Islet of Langerhans (tissue), 1 donor: ENCODE measurements around the gene COMMD3.
"Not testable (repeated sequence)": the region's sequence is repeated elsewhere in the genome, so short reads cannot be mapped to it uniquely, and the experiment has no call there.

Experiments used
- FAIRE-seq: peaks from one replicate; lab custom pipeline; 2011; peaks lifted over from hg19 to GRCh38; lab: Jason Lieb, UNC

COMMD3 gene

GRCh38 chr10:22338931-22339330, 22.7 kb downstream of the COMMD3 start:
- FAIRE-seq = no peak

DNA sequence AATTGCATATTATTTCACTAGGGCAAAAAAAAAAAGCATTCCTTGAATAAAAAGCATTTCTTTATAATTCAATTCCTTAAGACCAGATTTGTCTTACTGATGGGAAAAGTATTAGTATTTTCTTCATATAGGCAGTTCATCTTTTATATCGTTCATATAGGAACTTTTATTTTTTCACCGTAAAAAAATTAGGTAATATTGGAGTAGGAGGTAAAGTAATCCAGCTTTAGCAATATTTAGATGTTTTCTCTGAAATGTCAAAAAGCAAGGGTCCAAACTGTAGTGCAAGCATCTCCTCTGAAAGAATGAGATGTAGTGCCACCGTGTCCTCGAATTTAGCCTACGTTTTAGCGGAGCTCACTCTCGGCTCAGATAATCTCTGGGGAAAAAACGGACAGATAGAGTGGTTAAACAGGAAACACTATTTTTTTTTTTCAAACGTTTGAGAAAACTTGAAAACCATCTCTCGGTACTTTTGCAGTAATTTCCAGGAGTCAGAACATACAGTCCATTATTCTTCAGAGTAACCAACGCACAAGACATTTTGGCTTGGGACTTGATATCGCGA, 23.7 kb downstream of the COMMD3 start:
- no peak for FAIRE-seq

- peak; percentile 97 for FAIRE-seq
Measured at GRCh38 chr10:22340329-22341189, 24.4 kb downstream of the COMMD3 start.

GRCh38 chr10:22341190-22341925, 25.2 kb downstream of the COMMD3 start:
- FAIRE-seq = no peak

GRCh38 chr10:22341926-22342196, 25.7 kb downstream of the COMMD3 start:
- no peak for FAIRE-seq

GRCh38 chr10:22342421-22342820, 26.2 kb downstream of the COMMD3 start:
- no peak for FAIRE-seq

GRCh38 chr10:22343731-22344130, 27.5 kb downstream of the COMMD3 start:
- no peak for FAIRE-seq

- no peak for FAIRE-seq
Measured at GRCh38 chr10:22344249-22344648, 28.1 kb downstream of the COMMD3 start.

DNA sequence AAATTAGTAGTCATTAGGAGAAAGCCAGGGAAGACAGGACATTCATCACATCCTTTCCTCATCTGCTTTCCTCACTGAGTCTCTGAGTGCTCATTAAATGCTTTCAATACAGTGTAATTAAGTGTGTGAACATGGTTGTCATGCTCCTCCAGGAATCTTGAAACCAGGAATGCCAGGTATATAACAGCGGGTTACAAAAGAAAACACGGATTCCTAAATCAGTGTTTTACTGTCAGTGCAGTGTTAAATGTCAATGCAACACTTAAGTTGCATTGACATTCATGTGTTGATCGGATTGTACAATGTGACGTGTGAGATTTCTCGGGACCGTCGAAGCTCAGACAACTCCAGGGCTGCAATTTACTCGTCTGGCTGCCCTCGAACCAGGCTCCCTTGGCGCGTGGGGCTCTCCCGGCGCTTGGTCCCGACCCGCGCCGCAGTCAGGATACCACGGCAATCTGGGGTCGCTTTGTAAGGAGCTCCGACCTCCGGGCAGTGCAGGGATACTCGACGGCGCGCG, 28.7 kb downstream of the COMMD3 start:
- FAIRE-seq = no peak

DNA sequence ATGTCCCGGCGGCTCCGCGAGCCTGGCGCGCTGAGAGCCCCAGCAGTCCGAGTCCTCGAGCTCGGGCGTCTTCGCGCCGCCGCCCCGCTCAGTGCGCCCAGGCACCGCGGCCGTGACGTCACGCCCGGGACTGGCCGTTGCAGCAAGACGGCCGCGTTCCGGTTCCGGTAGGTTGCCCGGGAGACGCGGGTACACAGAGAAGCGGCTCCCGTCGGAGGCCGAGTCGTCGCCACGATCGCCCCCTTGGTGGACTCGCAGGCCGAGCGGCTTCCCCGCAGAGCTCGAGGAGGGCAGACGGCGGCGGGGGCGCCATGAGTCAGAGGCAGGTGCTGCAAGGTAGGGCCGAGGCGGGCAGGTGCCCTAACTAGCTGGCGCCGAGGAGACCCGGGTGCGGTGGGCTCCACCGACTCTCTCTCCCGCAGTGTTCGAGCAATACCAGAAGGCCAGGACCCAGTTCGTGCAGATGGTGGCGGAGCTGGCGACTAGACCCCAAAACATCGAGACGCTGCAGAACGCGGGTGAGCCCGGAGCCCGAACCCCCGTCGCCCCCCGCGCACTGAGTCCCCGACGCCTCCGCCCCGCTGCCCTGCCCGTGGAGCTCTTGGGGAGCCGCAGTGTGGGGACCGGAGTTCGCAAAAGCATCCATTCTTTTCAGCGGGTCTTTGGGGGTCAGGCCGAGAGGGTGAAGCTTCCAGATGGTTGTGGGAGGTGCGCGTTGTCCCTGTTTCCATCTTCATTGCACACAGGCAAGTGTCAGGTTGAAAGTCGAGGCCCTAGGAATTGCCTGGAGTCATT, 29.3 kb downstream of the COMMD3 start, which contains the start of gene SPAG6:
SPAG6 (plus strand) TSS at position 196 of the 795 bp plus-strand sequence; CDS start at position 312, 116 bp downstream.
- FAIRE-seq = no peak

- FAIRE-seq = no peak
Measured at GRCh38 chr10:22346096-22346661, 30.0 kb downstream of the COMMD3 start.

DNA sequence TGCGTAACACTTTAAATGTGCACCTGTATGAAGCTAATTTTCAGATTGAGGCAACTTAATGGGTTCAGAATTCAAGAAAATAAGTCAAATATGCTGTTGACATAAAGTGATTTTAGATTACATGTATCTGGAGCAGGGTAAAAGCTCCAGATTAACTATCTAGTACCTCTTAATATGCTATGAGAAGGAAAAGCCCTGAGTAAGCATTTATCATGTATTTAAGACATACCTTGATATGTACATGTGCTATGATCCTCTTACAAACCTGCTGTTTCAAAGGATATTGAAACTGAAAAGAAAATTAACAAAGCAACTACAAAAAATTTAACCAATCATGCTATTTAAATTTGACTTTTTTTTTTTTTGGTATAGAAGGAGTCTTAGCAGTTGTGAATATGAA, 33.6 kb downstream of the COMMD3 start:
- FAIRE-seq = no peak

DNA sequence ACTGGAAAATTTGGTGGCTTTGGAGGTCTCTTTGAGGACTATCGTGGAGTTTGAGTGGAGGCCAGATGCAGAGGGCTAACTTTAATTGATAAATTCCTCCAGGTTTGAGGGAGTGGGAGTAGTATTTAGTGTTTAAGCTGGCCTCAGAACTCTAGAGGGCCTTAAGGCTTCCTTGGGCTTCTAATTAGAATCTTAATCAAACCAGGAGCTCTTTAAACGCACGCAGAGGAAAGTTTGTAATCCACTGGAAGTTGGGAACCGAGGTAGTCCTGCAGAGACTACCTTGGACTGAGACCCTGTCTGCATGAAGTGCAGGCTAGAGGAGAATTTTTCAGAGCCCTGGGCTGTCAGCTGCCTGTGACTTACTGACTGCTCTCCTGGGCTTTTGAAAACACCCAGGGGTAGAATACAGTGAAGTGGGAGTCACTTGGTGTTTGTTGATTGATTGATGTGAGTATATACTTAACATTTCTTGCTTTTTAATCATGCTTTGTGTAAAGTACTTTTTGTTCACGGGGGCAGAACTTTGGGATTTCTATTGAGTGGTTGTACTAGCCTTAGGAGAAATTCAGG, 35.0 kb downstream of the COMMD3 start:
- FAIRE-seq = no peak

DNA sequence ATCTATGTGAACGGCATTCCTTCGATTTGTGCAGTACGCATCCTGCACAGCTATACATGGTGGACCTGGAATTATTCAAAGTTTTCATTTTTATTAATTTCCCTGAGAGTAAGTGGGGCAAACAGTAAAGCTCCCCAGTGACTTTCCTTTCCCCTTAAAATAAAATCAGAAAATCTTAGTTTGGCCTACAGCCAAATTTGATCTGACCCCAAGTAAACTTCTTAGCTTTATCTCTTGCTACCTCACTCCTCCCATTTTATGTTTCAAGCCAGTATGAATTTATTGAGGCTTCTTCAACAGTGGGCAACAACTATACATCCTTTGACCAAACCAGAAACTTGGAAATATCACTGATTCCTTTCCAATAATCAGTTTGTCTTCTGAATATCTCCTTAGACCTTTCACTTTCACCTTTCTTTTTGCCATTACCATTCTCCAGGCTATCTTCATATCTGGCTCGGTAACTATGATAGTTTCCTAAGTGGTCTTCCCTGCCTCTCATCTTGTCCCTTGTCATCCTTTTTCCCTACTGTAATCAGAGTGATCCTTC, 40.2 kb downstream of the COMMD3 start:
- FAIRE-seq = no peak

DNA sequence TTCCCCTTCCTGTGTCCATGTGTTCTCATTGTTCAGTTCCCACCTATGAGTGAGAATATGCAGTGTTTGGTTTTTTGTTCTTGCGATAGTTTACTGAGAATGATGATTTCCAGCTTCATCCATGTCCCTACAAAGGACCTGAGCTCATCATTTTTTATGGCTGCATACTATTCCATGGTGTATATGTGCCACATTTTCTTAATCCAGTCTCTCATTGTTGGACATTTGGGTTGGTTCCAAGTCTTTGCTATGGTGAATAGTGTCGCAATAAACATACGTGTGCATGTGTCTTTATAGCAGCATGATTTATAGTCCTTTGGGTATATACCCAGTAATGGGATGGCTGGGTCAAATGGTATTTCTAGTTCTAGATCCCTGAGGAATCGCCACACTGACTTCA, 41.6 kb downstream of the COMMD3 start:
- FAIRE-seq = not testable (repeated sequence)

DNA sequence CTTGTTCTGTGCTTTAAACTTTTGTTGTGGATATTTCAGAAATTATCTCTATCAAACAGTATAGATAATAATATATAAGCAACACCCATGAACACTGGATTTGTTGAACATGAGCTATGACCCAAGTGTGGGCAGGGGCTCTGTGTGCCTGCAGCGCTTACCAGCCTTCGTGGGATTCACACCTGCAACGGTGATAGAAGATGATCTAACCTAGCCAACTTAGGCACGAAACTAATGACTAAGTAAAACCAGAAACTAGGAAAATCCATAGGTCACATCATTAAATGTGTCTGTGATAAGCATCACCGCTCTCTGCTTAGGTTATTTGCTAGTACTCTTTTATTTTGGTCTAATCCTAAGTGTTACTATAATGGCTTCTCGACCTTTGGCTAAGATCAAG, 47.1 kb downstream of the COMMD3 start:
- FAIRE-seq = no peak

DNA sequence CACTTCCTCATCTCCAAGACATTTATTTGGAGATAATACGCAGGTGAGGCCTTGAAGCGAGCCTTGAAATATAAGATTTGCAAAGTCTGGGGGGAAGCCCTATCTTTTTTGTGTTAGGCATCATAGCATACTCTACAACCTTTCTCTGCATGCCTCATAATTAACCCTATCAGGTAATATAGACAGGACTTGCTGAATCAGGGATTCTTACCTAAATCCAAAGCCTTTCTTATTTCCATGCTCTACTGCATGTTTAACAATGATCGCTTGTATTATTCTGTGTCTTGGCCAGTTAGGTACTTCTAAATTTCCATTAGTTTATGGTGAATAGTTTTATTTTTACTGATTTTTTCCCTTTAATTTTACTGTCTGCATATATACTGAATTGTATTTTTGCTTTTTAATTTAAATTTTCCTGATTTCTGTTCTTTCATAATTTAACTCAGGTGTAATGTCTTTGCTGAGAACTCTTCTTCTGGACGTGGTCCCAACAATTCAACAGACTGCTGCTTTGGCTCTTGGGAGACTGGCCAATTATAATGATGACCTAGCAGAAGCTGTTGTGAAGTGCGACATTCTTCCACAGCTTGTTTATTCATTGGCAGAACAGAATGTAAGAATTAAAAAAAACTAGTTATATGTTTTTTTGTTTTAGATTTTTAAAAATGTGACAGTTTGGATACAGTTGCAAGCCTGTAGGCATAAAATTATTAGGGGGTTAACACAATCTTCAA, 48.4 kb downstream of the COMMD3 start:
- FAIRE-seq = no peak

DNA sequence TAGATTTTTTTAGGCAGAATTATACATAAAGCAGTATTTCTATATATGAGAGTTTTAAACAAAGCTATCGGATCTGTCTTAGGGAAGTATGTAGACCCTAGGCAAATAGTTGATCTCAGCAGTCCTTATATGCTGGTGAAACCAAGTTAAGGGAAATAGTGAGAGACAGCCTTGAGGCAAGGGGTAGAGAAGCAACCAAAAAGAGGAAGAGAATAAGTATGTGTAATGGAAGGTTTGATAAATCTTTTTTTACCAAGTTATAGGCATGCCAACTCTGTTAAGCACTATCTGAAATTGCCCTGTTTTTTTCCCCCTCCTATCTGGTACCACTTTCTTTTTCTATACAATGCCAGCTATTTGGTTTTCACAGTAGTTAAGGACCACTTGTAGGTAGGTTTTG, 49.0 kb downstream of the COMMD3 start:
- FAIRE-seq = no peak

DNA sequence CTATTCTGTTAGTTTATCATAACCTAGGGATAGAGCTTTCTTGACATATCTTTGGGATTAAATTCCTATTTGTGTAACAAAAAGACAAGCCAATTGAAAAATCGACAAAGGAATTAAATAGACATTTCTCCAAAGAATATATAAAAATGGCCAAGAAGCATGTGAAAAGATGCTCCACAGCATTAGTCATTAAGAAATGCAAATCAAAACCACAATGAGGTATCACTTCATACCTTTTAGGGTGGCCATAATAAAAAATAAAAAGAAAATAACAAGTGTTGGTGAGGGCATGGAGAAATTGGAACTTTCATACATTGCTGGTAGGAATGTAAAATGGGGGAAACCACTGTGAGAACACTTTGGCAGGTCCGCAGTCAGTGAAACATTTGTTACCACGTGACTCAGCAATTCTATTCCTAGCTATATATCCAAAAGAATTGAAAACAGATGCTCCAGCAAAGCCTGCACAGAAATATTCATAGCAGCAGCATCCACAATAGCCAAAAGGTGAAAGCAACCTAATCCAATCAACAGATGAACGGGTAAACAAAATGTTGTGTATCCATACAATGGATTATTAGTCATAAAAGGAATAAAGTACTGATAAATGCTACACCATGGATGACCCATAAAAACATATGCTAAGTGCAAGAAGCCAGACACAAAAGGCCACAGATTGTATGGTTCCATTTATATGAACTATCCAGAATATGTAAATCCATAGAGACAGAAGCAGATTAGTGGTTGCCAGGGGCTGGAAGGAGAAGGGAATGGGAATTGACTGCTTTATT, 49.7 kb downstream of the COMMD3 start:
- FAIRE-seq = no peak

GRCh38 chr10:22366435-22366703, 50.2 kb downstream of the COMMD3 start:
- FAIRE-seq = no peak
